ENCODE results near the gene CDK6. TPM values are rescaled to one million over a fixed set of nuclear protein-coding genes. Genes with fewer than 3 reads are reported as not detected.
A peak's percentile ranks its signal among the peaks of the same experiment; 100 is the strongest.

CDK6 gene
- total RNA-seq, 4 donors from 2014 or later: 19.7 to 51.1 (median 33.8) TPM

DNA sequence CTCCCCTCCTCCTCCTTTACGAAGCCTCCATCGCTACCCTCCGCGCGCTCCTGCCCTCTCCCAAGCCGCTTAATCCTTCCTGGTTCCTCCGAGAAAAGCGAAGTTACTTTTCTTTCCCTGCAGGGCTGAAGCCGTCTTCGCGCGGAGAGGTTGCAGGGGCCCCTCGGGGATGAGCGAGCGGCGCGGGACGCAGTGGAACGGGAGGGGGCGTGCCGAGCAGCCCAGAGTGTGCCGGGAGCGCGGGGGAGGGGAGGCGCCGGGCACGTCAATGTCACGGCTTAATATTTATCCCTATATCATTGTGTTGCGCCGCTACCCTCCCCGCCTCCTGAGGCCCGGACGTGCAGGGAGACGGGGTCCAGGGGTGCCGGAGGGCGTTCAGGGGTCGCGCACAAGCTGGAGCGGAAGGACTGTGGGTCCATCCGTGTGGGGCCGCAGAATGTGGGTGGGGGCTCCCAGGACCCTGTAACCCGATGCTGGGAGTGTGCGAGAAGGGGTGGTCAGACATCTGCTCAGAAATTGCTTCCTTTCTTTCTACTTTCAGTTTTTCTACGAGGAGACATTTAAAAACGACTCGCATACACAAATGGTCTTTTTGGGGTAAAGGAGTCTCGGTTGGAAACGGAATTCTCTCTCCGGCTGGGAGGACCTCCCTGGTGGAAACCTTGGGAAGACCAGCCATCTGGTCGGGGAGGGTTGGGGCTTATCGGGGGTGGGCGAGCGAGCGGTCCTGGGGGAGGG, 2.4 kb downstream of the CDK6 start:
- Histone ChIP-seq H3K27me3 (no peaks in the 10 kb centered on the region), H3K4me1 (peaks cover 0 to 46% (median 6%) of the 10 kb centered on the region in 3 donors), H3K4me3 (peak overlapping the region; percentile 64 to 85), H3K9me3 (no peaks in the 10 kb centered on the region), H3K27ac (peak overlapping the region; percentile 66 to 95 (median 92)), H3K36me3 (no peaks in the 10 kb centered on the region)
- whole genome bisulfite sequencing, 2 donors (ENCODE audit: low coverage in 1 of 2): 0% methylated on average over 5 to 9 of the region's 54 CpGs
- TF ChIP-seq POLR2AphosphoS5 (IDR thresholded peaks at IDR 0.05): peak; percentile 23
- TF ChIP-seq POLR2A (IDR thresholded peaks at IDR 0.05): peak in 1 of 2 donors; percentile 34
- TF ChIP-seq, protein P1, sequence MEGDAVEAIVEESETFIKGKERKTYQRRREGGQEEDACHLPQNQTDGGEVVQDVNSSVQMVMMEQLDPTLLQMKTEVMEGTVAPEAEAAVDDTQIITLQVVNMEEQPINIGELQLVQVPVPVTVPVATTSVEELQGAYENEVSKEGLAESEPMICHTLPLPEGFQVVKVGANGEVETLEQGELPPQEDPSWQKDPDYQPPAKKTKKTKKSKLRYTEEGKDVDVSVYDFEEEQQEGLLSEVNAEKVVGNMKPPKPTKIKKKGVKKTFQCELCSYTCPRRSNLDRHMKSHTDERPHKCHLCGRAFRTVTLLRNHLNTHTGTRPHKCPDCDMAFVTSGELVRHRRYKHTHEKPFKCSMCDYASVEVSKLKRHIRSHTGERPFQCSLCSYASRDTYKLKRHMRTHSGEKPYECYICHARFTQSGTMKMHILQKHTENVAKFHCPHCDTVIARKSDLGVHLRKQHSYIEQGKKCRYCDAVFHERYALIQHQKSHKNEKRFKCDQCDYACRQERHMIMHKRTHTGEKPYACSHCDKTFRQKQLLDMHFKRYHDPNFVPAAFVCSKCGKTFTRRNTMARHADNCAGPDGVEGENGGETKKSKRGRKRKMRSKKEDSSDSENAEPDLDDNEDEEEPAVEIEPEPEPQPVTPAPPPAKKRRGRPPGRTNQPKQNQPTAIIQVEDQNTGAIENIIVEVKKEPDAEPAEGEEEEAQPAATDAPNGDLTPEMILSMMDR (IDR thresholded peaks at IDR 0.05): peak in 2 of 4 experiments; percentile 22 to 65
- no peak for TF ChIP-seq EP300 (IDR thresholded peaks at IDR 0.05)
- ATAC-seq: peak; percentile 77

DNA sequence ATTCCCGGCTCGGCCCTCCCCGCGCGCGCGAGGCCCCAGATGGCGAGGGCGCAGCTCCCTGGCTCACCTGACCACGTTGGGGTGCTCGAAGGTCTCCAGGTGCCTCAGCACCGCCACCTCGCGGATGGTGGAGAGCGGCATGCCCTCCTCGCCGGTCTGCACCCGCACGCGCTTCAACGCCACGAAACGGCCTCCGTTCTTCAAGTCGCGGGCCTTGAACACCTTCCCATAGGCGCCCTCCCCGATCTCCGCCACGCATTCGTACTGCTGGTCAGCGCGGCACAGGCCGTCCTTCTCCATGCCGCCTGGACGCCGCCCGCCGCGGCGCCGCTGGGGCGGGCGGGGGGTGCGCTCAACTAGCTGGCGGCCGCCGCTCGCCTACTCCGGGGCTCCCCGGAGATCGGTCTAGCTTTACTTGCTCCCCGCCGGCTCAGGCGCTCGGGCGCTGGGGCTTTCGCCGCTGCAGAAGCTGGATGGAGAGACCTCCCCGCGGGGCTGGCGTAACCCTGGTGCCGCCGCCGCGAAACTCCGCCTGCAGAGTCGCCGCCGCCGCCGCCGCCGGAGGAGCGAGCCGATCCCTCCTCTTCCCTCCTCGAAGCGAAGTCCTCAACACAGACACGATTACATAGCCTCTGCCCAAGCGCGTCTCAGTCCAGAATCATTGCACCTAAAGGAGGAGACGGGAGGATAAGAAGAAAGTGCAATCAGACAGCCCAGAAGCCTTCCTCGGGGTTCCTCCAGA, 3.2 kb downstream of the CDK6 start:
- peak; percentile 71 for ATAC-seq
- Histone ChIP-seq H3K27ac (peak overlapping the region; percentile 66 to 95 (median 92)), H3K27me3 (no peaks in the 10 kb centered on the region), H3K4me3 (peak overlapping the region; percentile 64 to 85), H3K4me1 (peaks cover 0 to 53% (median 6%) of the 10 kb centered on the region in 3 donors), H3K36me3 (no peaks in the 10 kb centered on the region), H3K9me3 (no peaks in the 10 kb centered on the region)
- TF ChIP-seq, protein P1 (IDR thresholded peaks at IDR 0.05): peak; percentile 84 to 93 (median 88)
- no peak for TF ChIP-seq EP300 (IDR thresholded peaks at IDR 0.05)
- TF ChIP-seq POLR2A (IDR thresholded peaks at IDR 0.05): peak in 1 of 2 donors; percentile 20
- peak; percentile 66 for TF ChIP-seq POLR2AphosphoS5 (IDR thresholded peaks at IDR 0.05)
- WGBS, 2 donors (ENCODE audit: low coverage in 1 of 2): 0% methylated on average over 2 to 17 of the region's 83 CpGs

DNA sequence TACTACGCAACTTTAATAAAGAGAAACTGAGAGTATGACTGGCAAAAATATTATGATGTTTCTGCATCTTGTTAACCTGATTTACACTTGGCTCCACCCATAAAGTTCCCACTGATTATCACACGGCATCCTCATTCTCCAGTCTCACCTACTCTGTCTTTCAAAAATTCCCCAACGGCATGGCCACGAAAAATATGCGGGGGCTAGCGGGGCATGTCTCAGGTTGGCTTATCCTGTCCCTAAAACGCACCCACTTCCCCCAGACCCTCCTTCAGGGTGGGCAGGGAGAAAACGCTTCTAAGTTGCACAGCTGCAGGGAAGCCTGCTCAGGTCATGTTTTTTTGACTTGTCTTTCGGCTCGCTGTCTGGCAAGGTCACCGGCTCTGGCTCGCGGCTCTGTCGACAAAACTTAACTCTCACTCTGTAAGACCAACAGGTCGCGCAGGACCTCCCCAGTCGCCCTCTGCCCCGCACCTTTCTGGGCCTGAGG, 3.8 kb downstream of the CDK6 start:
- Histone ChIP-seq H3K36me3 (no peaks in the 10 kb centered on the region), H3K27me3 (no peaks in the 10 kb centered on the region), H3K4me1 (peaks cover under 1 to 59% (median 8%) of the 10 kb centered on the region in 3 donors), H3K9me3 (no peaks in the 10 kb centered on the region), H3K4me3 (peak overlapping the region; percentile 64 to 85), H3K27ac (peak overlapping the region; percentile 66 to 95 (median 92))
- TF ChIP-seq EP300 (IDR thresholded peaks at IDR 0.05): no peak
- ATAC-seq: no peak
- 3 to 9% methylated on average over 6 to 16 of the region's 18 CpGs for WGBS, 2 donors (ENCODE audit: low coverage in 1 of 2)

DNA sequence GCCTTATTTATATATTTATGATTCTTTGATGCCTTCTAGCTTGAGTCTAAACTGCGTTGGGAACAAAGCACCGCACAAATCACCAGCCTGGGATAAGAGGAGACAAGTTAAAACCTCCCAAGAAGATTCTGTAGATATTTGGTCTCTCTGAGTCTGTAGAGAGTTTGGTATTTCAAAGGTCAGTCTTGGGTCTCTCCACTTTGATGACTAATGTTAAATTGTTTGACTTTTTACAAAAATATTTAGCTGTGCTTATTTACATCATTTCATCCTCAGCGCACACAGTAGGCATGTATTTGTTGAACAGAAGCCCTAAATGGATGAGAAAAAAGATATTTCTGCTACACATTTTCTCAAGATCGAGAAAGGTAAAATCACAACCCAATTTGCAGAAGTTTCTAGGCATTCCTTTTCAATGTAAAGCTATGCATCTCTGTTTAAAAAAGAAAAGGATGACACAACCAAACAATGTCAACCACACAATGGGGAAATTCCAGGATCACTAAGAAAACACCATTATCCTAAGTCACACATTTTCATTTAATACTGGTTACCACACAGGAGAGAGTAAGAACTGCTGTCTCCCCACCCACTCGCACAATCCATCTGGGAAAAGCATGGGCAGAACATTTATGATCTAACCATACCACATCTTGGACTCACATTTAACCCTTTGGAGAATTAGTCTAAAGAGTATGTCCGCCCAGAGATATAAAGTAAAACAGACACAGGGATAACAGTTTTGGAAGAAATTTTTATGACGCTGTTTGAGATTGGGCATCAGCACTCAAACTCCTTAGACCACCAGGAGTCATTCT, 4.4 kb downstream of the CDK6 start:
- peak overlapping the region; percentile 66 to 95 (median 92) for H3K27ac ChIP-seq
- H3K9me3 ChIP-seq: no peaks in the 10 kb centered on the region
- peak overlapping the region; percentile 64 to 85 for H3K4me3 ChIP-seq
- H3K36me3 ChIP-seq: no peaks in the 10 kb centered on the region
- no peak for ATAC-seq
- no peaks in the 10 kb centered on the region for H3K27me3 ChIP-seq
- H3K4me1 ChIP-seq: peaks cover 5 to 59% (median 12%) of the 10 kb centered on the region in 3 donors
- 22 to 30% methylated on average over 7 of the region's 7 CpGs for WGBS, 2 donors (ENCODE audit: low coverage in 1 of 2)
- TF ChIP-seq POLR2AphosphoS5 (IDR thresholded peaks at IDR 0.05) (peak; percentile 16), POLR2A (IDR thresholded peaks at IDR 0.05) (no peak), EP300 (IDR thresholded peaks at IDR 0.05) (no peak)
- TF ChIP-seq, protein P1 (IDR thresholded peaks at IDR 0.05): peak in 1 of 4 experiments; percentile 10

Data from gastroesophageal sphincter (tissue), 4 donors.